Retinal pigment epithelial cell (primary cell): ENCODE data around the gene GATM.
"Not testable (repeated sequence)": the region's sequence is repeated elsewhere in the genome, so short reads cannot be mapped to it uniquely, and the experiment has no call there.

Source experiments
- DNase-seq: peaks from one replicate; pipeline ENCODE4 v3.0.0-alpha.2; 2010; ENCODE audit warnings: low read depth
- H3K4me3 ChIP-seq: 2 replicates; pipeline ENCODE4 v1.5.1; 2011; ENCODE audit warnings: mild to moderate bottlenecking, low read length, control low read depth, moderate library complexity
- TF ChIP-seq, protein P1 (sequence below): conservative IDR thresholded peaks from 2 replicates; pipeline ENCODE4 v1.5.1; 2011; ENCODE audit warnings: low read depth, low read length, control low read depth, inconsistent platforms

The GATM gene

DNA sequence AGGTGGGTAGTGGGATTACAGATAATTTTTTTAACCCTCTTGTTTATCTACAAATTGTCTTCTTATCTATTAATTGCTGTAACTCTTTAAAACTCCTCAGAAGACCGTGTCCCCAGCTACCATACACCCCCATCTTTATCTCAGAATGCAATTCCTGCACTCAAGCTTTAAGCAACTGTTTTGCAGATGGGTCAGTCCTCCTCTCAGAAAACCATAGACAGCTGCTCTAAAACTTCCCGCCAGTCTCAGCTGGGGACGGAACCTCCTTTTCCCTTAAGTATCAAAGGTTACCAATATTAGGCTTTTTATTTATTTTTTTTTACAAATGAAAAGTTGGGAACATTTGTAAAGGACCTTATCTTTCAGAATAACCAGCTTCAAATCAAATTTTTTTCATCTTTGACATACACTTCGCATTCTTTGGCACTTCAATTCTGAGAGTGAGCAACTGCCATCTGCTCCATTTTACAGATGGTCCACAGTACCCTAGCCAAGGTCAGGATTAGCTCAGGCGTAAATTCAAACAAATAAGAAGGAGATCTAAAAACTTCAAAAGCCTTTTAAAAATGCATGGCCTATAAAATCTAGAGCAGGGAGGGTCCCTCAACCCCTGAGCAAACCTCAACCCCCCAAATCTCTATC is 1.3 kb downstream of the GATM start:
- peak overlapping the region; percentile 49 for H3K4me3 ChIP-seq
- DNase-seq, result no peak
- TF ChIP-seq, protein P1, sequence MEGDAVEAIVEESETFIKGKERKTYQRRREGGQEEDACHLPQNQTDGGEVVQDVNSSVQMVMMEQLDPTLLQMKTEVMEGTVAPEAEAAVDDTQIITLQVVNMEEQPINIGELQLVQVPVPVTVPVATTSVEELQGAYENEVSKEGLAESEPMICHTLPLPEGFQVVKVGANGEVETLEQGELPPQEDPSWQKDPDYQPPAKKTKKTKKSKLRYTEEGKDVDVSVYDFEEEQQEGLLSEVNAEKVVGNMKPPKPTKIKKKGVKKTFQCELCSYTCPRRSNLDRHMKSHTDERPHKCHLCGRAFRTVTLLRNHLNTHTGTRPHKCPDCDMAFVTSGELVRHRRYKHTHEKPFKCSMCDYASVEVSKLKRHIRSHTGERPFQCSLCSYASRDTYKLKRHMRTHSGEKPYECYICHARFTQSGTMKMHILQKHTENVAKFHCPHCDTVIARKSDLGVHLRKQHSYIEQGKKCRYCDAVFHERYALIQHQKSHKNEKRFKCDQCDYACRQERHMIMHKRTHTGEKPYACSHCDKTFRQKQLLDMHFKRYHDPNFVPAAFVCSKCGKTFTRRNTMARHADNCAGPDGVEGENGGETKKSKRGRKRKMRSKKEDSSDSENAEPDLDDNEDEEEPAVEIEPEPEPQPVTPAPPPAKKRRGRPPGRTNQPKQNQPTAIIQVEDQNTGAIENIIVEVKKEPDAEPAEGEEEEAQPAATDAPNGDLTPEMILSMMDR, result no peak

DNA sequence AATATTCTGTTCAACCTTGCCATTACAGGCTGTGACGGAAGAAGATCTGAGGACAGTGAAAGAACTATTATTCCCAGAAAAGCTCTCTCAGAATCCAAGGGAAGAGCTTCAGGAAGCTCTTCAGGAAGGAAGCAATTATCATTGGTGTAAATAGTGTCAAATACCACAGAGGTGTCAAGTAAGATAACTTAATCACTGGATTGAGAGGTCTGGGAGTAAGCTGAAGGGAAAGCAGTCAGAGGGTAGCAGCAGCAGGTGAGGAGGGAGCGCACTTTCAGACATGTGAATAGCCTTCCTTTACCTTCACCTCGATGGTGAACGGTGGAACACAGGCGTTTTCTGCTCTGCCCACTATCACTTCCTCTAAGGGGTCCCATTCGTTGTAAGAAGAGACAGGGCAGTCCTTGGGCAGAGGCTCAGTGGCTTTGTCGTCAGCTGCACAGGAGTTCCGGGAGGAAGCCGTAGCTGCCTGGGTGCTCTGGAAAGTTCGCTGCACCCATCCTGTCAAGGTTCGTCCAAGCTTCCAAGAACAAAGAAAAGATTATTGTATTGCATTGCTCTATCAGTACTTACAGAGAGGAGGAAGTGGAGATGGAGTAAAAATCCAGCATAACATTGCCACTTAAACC is 1.9 kb downstream of the GATM start:
- no peak overlapping the region for H3K4me3 ChIP-seq
- DNase-seq, result no peak
- TF ChIP-seq, protein P1, result no peak

DNA sequence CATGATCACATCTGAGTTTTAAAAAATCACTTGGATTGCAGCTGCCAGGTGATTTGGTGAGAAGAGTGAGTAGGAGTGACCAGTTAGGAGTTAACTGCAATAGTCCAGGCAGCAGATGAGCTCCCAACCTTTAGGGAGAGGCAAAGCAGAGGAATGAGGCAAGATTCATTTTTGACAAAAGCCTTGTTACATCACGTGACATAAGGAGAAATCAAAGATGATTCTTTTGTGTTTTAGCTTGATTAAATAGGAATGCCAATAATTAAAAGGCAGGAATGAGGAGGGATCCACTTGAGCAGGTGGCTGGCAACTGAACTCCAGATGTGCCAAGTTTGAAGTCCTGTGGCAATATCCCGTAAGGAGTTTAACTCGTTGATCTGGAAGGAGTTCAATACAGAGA is 2.5 kb downstream of the GATM start:
- TF ChIP-seq, protein P1, result no peak
- no peak for DNase-seq
- no peak overlapping the region for H3K4me3 ChIP-seq

DNA sequence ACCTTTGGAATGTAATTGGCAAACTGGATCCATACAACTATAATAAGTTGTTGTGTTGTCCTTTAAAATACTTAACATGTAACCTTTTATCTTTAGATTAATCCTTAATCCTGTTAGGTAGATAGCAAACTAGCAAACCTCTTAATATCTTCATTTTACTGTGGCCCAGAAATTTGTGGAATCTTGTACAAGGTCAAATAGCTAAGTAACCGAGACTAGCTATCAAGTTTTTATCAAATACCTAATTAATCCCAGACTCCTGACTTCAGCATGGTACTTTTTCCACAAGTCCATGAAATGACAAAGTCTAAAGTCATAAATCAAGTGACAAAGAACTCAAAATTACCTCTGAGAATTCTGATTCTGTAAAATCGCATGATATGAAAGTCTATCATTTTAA is 4.4 kb downstream of the GATM start:
- DNase-seq, result no peak
- TF ChIP-seq, protein P1, result no peak

DNA sequence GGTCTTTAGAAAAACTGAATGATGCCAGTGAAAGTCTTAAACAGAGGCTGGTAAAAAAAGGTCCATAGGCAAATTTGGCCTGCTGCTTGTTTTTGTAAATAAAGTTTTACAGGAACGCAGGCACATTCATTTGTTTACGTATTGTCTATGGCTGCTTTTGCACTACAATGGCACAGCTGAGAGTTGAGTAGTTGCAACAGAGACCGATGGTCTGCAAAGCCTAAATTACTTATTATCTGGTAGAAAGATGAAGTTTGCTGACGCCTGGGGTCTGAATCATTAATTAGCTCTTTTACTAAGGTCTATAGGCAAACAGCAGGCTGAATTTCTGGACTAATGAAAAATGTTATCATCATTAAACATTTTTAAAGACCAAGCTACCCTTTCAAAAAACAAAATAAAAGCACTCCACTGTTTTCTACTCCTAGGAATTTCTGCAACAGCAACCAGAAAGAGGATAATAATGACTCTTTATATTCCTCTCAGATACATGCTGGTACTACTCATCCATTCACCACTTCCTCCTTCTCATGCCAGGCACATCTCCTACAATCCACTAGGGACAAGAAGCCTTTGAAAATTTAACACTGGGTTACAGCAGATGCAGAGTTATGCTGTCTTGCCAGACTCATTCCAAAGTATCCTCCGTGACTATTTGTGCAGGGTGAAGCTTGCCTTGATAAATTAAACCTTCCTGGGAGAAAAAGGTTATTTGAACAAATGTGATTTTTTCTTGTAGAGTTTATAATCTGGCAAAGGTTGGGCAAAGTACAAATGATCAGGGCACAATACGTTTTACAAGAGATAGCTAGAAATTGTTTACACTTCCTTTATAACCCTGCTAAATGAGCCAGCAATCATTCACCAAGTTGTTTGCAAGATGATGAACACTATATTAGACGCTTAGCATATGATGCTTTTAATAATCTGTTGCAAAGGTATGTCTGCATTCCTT is 6.0 kb downstream of the GATM start:
- no peak for DNase-seq
- TF ChIP-seq, protein P1, result no peak
- no peak overlapping the region for H3K4me3 ChIP-seq

More for the DNA sequence above, 4.4 kb downstream of the GATM start:
- H3K4me3 ChIP-seq, result no peak overlapping the region

DNA sequence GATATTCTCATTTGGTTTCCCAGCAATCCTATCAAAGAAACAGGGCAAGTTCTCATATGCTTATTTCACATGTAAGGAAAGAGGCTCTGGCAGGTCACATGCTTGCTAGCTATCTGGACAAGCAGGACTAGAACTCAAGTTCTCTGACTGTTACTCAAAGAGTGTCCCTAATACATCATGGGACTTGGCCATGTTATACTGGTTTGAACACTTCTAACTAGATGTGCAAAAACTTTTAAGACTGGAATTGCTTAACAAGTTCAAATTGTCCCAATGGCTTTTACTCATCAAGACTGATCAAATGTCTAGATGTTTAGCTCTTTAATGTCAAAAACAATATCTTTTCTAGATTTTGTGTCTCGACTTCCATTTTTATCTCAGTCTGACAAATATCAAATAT is 6.8 kb downstream of the GATM start:
- no peak overlapping the region for H3K4me3 ChIP-seq
- DNase-seq, result no peak
- TF ChIP-seq, protein P1, result no peak

DNA sequence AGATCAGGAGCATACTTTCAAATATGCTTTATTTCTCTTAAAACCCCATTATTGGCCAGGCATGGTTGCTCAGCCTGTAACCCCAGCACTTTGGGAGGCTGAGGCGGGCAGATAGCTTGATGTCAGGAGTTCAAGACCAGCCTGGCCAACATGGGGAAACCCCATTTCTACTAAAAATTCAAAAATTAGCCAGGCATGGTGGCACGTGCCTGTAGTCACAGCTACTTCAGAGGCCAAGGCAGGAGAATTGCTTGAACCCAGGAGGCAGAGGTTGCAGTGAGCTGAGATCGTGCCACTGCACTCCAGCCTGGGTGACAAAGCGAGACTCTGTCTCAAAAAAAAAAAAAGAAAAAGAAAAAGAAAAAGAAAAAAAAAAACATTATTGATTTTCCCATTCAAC is 8.3 kb downstream of the GATM start:
- H3K4me3 ChIP-seq, DNase-seq: not testable (repeated sequence)

DNA sequence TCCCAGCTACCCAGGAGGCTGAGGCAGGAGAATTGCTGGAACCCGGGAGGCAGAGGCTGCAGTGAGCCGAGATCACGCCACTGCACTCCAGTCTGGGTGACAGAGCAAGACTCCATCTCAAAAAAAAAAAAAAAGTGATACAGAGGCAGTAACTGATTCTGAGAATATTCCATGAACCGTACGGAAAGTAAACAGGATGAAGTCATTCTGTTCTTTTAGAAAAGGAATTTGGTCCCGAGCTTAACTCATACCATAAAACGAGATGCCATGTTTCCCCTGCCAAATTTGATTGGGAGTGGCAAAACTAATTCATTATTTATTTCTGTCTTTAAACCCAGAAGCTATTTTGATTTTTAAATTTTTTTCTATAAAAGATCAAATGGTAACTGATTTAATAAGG is 11.1 kb downstream of the GATM start:
- not testable (repeated sequence) for DNase-seq, H3K4me3 ChIP-seq
